Neural crest cell (in vitro differentiated cells): ENCODE measurements around the gene GJD2. TPM values are rescaled to one million over a fixed set of nuclear protein-coding genes. Genes with fewer than 3 reads are reported as not detected.

Experiments
- DNase-seq: peaks from one replicate; pipeline ENCODE4 v3.0.0; 2021; ENCODE audit warnings: low read depth, mixed read lengths, low spot score
- H3K27ac Mint-ChIP-seq: one replicate; pipeline ENCODE4 v1.8.0; 2021; ENCODE audit warnings: mild to moderate bottlenecking, mixed read lengths; ENCODE audit not compliant: unreplicated experiment
- H3K27me3 Mint-ChIP-seq: 2 replicates; pipeline ENCODE4 v1.8.0; 2021; ENCODE audit warnings: low read depth, mild to moderate bottlenecking, mixed read lengths
- H3K36me3 Mint-ChIP-seq: 2 replicates; pipeline ENCODE4 v1.8.0; 2021; ENCODE audit warnings: low read depth, mild to moderate bottlenecking, mixed read lengths
- H3K4me1 Mint-ChIP-seq: 2 replicates; pipeline ENCODE4 v1.8.0; 2021; ENCODE audit warnings: mixed read lengths
- H3K4me3 Mint-ChIP-seq: one replicate; pipeline ENCODE4 v1.8.0; 2021; ENCODE audit warnings: mild to moderate bottlenecking, mixed read lengths
- H3K9me3 Mint-ChIP-seq: 2 replicates; pipeline ENCODE4 v1.8.0; 2021; ENCODE audit warnings: mixed read lengths
- total RNA-seq: library from RNA; stranded (reverse); gene quantifications from 2 replicates; pipeline ENCODE4 v1.2.1, GENCODE V29; 2021
- TF ChIP-seq, protein P1 (sequence below): fragments of 200-600 bp; sonication (generic); conservative IDR thresholded peaks from 2 replicates; pipeline ENCODE4 v1.5.0; 2021; ENCODE audit warnings: antibody characterized with exemption, mild to moderate bottlenecking

GJD2 gene
- total RNA-seq, 1 donor from 2014 or later: 0.07 TPM

DNA sequence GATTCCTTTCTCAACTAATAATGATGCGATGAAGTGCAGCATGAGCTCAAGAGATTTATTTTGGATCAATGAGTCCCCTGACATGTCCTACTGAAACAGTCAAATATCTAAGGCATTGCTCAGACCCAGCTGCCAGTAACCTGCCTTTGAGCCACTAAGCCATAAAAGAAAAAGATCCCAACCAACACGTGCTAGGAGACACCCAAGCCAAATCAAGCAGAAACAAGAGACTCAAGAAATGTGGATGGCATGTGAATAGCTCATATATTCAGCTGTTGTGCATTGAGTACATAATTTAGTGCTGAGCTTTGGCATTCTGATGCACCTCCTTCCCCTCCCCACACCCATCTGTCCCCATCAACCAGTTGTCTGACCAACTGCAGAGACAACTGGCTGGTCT, 29.2 kb downstream of the GJD2 start:
- DNase-seq: no peak
- no peak overlapping the region for H3K27ac Mint-ChIP-seq
- H3K4me1 Mint-ChIP-seq: peaks cover 26% of the 10 kb centered on the region

GRCh38 chr15:34724481-34724880, 30.3 kb downstream of the GJD2 start:
- Mint-ChIP-seq H3K4me1 (peaks cover 26% of the 10 kb centered on the region), H3K36me3 (no peaks in the 10 kb centered on the region), H3K4me3 (no peak overlapping the region), H3K27ac (no peak overlapping the region), H3K9me3 (no peaks in the 10 kb centered on the region), H3K27me3 (peaks cover 4% of the 10 kb centered on the region)
- DNase-seq: no peak
- TF ChIP-seq, protein P1, sequence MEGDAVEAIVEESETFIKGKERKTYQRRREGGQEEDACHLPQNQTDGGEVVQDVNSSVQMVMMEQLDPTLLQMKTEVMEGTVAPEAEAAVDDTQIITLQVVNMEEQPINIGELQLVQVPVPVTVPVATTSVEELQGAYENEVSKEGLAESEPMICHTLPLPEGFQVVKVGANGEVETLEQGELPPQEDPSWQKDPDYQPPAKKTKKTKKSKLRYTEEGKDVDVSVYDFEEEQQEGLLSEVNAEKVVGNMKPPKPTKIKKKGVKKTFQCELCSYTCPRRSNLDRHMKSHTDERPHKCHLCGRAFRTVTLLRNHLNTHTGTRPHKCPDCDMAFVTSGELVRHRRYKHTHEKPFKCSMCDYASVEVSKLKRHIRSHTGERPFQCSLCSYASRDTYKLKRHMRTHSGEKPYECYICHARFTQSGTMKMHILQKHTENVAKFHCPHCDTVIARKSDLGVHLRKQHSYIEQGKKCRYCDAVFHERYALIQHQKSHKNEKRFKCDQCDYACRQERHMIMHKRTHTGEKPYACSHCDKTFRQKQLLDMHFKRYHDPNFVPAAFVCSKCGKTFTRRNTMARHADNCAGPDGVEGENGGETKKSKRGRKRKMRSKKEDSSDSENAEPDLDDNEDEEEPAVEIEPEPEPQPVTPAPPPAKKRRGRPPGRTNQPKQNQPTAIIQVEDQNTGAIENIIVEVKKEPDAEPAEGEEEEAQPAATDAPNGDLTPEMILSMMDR: no peak

More for the DNA sequence above, 29.2 kb downstream of the GJD2 start:
- TF ChIP-seq, protein P1: no peak
- Mint-ChIP-seq H3K36me3 (no peaks in the 10 kb centered on the region), H3K9me3 (no peaks in the 10 kb centered on the region), H3K27me3 (peaks cover 4% of the 10 kb centered on the region), H3K4me3 (no peak overlapping the region)

DNA sequence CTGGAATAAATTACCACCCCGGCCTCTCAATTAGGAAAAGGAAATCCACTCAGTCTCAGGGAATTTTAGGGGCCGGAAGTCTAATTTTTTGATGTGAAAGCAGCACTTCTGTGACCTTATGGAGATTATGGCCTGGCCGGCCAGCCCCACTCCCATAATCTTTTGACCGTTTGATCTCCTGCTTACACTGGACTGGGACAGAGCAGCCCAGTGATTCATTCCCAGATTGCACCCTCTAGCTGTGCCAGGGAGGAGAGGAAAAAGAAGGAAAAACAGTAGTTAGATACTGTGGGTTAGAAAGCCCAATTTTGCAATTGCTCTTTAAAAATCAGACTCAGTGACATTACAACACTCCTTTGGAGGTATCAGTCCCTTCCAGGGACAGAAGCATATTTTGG, 32.4 kb downstream of the GJD2 start:
- no peaks in the 10 kb centered on the region for H3K36me3 Mint-ChIP-seq
- H3K4me1 Mint-ChIP-seq: peaks cover 35% of the 10 kb centered on the region
- DNase-seq: no peak
- H3K9me3 Mint-ChIP-seq: no peaks in the 10 kb centered on the region
- TF ChIP-seq, protein P1: no peak
- peak overlapping the region; percentile 32 for H3K4me3 Mint-ChIP-seq
- H3K27me3 Mint-ChIP-seq: peaks cover 5% of the 10 kb centered on the region
- peak overlapping the region; percentile 16 for H3K27ac Mint-ChIP-seq

- Mint-ChIP-seq H3K36me3 (no peaks in the 10 kb centered on the region), H3K27me3 (peaks cover 5% of the 10 kb centered on the region), H3K4me3 (peak overlapping the region; percentile 48), H3K4me1 (peaks cover 35% of the 10 kb centered on the region), H3K27ac (peak overlapping the region; percentile 16), H3K9me3 (no peaks in the 10 kb centered on the region)
- peak; percentile 48 for DNase-seq
- TF ChIP-seq, protein P1: no peak
Measured at GRCh38 chr15:34721802-34722438, 32.9 kb downstream of the GJD2 start.

DNA sequence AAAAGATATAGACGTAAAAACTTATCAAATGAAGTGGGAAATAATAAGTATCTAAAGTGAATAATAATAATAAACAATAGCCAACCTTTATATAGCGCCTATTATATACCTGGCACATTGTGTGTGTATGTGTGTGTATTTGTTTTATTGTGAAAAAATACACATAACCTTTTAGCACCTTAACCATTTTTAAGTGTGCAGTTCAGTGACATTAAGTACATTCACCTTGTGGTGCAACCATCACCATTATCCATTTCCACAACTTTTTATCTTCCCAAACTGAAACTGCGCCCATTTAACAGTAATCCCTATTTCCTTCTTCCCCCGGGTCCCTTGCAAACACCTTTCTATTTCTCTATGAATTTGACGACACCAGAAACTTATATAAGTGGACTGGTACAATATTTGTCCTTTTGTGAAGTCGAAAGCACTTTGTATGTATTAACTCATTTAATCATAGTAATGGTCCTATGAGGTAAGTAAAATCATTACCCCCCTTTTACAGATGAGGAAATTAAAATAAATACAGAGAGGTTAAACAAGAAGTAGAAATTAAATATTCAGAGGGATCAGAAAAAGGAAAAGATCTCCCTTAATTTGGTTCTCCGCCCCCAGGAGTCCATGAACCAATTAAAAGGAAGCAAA, 33.5 kb downstream of the GJD2 start:
- Mint-ChIP-seq H3K36me3 (no peaks in the 10 kb centered on the region), H3K9me3 (no peaks in the 10 kb centered on the region), H3K4me1 (peaks cover 35% of the 10 kb centered on the region), H3K27me3 (peaks cover 5% of the 10 kb centered on the region), H3K4me3 (peak overlapping the region; percentile 48), H3K27ac (no peak overlapping the region)
- no peak for DNase-seq
- TF ChIP-seq, protein P1: no peak
